HL-60/S4 treated with phorbol 12-myristate 13-acetate at 8.2 ng/mL for 4 days and 3 days (cell line): Measurements from ENCODE around the gene RYR3.

Experiments used
- in situ Hi-C: fragments of 300-500 bp; cut with MboI; formaldehyde crosslinking; loops from 2 replicates; pipeline ENCODE4 v1.15.0; 2022; ENCODE audit warnings: low sequenced_read_pairs

The RYR3 gene

DNA sequence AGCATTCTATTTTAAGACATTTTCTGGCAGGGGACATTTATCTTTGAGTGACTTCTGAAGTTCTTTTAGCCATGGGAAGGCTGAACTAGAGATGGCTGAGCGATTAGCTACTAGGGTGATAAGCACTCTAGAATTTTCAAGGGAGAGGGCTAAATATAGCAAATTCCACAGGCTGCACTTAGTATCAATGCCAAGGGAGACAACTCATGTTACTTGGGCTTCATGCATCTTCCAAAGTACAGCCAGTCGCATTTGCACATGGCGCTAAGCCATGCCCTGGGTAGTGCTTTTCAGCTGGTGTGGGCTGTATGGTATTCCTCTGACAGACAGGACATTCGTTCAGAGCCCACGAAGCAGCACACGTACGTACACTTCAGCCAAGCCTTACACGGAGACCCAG is 69.6 kb downstream of the RYR3 start:
- in situ Hi-C loops, result no loop called here

- in situ Hi-C loops, result no loop called here
These were observed 71.7 kb downstream of the RYR3 start for GRCh38 chr15:33382491-33382890.

GRCh38 chr15:33384307-33384706 is 73.5 kb downstream of the RYR3 start:
- in situ Hi-C loops, result no loop called here

- in situ Hi-C loops, result no loop called here
These were observed 81.7 kb downstream of the RYR3 start for GRCh38 chr15:33392453-33392852.

DNA sequence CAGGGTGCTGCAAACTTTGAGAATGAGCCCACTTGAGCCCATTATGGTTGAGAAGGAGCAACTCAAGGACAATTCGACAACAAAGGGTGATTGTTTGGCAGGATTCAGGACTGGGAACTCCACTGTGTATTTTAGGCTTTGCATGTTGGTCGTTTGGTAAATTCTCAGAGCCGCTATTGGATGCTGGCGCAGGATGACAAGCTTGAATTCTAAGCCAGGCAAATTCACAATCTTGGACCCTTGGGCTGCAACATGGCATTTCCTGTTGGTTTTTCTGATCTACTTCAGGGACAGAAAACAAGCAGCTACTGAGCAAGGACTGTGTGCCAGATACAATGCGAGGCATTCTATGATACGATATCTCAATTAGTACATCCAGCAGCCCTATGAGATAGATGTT is 82.8 kb downstream of the RYR3 start:
- in situ Hi-C loops, result no loop called here

GRCh38 chr15:33395321-33395720 is 84.6 kb downstream of the RYR3 start:
- in situ Hi-C loops, result no loop called here

DNA sequence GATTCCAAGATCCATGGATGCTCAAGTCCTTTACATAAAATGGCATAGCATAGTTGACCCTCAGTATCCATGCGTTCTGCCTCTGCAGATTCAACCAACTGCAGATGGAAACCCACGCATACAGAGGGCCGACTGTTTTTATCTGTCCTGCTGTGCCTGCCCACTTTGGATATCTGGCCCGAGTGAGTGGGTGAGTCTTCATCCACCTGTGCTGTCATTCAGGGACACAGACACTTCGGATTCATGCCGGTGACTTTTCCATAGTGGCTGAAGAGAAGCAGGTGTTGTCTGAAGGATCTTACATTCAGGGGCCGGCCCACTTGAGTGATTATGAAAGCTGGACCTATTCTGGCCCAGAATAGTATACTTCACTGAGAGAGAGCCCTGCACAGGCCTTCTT is 85.1 kb downstream of the RYR3 start:
- in situ Hi-C loops, result no loop called here

DNA sequence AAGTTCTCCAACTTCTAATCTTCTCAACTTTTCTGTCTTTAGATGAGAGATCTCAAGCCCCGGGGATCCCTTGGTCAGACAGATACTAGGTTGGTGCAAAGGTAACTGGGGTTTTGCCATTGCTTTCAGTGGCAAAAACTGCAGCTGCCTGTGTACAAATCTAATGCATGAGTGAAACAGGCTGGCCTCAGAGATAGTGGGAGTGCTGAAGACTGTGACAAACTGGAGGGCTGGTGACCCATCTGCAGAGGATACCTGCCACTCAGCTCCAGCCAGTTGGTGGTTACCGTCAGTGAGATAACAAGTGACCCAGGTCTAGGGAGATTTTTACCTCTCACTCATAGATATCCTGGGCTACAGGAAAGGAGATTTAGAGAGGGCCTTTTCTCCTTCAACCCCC is 85.7 kb downstream of the RYR3 start:
- in situ Hi-C loops, result no loop called here

GRCh38 chr15:33398555-33398954 is 87.8 kb downstream of the RYR3 start:
- in situ Hi-C loops, result no loop called here

- in situ Hi-C loops, result no loop called here
These were observed 90.2 kb downstream of the RYR3 start for GRCh38 chr15:33400941-33401340.

GRCh38 chr15:33402600-33402999 is 91.8 kb downstream of the RYR3 start:
- in situ Hi-C loops, result no loop called here

GRCh38 chr15:33405096-33405495 is 94.3 kb downstream of the RYR3 start:
- in situ Hi-C loops, result no loop called here

DNA sequence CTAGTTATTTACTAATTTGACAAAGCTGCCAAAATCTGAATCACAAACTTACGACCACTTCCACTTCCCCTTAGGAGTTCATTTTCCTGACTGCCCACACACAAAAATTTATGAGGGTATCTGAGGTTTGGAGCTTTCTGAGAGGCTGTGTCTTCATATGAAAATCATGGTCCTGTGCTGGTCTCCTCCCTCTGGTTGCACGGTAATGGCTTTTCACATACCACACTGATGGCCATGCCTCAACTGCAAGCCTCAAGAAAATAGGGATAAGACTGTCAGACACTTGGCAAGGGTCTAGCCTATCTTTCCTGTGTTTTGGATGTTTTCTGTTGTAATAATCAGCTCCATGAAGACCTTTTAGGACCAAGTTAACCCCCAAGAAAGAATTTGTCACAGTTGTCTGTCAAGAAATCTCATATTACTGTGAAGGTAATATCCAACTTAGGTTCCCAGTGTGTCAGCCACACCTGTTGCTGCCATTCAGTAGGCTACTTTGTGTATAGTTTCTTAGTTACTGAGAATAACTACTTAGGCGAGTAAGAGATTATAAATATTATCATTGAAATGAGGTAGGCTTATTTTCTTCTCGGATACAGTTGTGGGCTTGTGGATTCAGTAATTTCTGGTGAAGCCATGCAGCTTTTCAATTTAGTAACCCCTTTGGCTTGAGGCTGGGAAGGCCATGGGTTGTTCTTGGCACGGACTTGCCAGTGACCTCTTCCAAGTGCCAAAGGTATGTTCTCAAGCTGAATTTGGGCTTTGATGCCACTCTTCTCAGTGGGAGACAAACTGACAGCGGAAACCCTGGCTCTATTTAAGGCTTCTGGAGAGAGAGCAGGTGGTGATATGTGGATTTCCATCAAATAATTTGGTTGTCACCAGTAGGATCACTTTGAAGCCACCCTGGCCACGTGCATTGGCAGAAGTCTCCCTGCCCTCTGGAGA is 101.1 kb downstream of the RYR3 start:
- in situ Hi-C loops, result no loop called here

GRCh38 chr15:33419701-33420100 is 108.9 kb downstream of the RYR3 start:
- in situ Hi-C loops, result no loop called here

GRCh38 chr15:33424025-33424424 is 113.3 kb downstream of the RYR3 start:
- in situ Hi-C loops, result no loop called here

- in situ Hi-C loops, result no loop called here
These were observed 114.4 kb downstream of the RYR3 start for GRCh38 chr15:33425142-33425541.

DNA sequence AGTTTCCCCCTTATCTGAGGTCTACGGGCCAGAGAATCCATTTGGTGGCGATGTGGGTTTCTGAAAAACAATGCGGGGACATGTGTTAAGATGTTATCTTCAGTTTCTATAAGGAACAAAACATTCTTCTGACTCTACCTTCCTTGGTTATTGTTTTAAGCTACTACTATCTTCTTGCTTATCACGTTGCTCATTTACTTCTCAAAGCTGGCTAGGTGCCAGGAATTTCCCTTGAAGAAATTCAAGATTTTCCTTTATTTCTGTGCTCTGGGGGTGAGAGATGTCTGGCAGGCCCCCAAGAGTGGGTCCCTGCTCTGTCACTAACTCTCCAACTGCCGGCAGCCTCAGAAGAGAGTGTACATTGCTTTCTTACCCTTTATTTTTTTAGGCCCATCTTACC is 119.8 kb downstream of the RYR3 start:
- in situ Hi-C loops, result no loop called here

- in situ Hi-C loops, result no loop called here
These were observed 123.1 kb downstream of the RYR3 start for GRCh38 chr15:33433821-33434220.

GRCh38 chr15:33438396-33438795 is 127.6 kb downstream of the RYR3 start:
- in situ Hi-C loops, result no loop called here

- in situ Hi-C loops, result no loop called here
These were observed 130.1 kb downstream of the RYR3 start for GRCh38 chr15:33440900-33441299.

- in situ Hi-C loops, result no loop called here
These were observed 131.7 kb downstream of the RYR3 start for GRCh38 chr15:33442449-33442848.

DNA sequence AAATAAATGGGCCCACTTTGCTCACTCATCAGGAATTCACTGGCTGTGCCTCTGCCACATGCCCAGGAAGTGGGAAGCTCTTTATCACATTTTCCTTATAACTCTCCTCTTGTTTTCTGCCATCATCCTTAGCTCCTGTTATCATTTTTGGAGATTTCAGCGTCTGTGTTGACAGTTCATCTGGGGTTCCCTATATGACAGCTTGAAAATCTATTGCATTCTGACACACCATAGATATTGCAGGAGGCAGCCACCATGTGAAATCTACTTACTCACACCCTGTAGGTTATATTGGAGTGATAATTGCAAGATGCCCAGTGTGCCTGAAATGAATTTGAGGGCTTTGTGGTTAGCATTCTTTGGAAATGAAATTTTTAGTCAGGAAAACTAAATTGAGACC is 132.9 kb downstream of the RYR3 start:
- in situ Hi-C loops, result no loop called here

DNA sequence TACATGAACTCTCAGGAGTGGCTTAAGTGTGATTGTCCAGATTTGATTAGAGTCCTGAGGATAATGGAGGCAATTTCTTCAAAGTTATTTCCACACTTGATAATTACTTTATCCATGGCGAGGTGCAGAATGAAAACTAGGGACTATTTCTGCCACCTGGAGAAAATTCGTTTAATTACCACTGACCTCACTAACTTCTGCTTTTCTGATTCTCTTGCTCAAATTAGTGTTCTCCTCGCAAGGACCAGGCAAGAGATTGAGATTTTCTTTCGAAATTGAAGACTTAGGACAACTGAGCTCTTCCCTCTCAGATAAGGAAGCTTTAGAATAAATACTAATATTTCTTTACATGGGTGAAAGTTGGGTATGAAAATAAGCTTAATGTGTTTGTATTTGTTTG is 135.2 kb downstream of the RYR3 start:
- in situ Hi-C loops, result no loop called here
